ENCODE results near the gene NCOA5. TPM values are rescaled to one million over a fixed set of nuclear protein-coding genes. Genes with fewer than 3 reads are reported as not detected.

Gene NCOA5
- total and polyA plus RNA-seq, 10 of the 15 experiments (the other 5 are each of a cell fraction or from before 2014, with no cell fraction given): 7.7 to 38.1 (median 30.1) TPM

GRCh38 chr20:46083531-46084061 lies 6.2 kb downstream of the NCOA5 start (continued):
- no peak for TF ChIP-seq NFYA (IDR thresholded peaks at IDR 0.05; ENCODE audit: borderline replicate concordance, low read depth, low read length)
- no peak for TF ChIP-seq FOXK2 (IDR thresholded peaks at IDR 0.05)
- no peak for TF ChIP-seq ZNF217 (IDR thresholded peaks at IDR 0.05)

- no peak for FAIRE-seq
- TF ChIP-seq DPF2 (IDR thresholded peaks at IDR 0.05): no peak
Observed at GRCh38 chr20:46083101-46083500, 6.7 kb downstream of the NCOA5 start.

GRCh38 chr20:46081074-46081473 lies 8.7 kb downstream of the NCOA5 start:
- Histone ChIP-seq H3K4me3 (no peak overlapping the region), H3K4me1 (ENCODE audit: control insufficient read depth, insufficient read depth, low read length) (no peaks in the 10 kb centered on the region), H3K79me2 (ENCODE audit: control insufficient read depth, insufficient read depth, low read length) (peaks cover 54% of the 10 kb centered on the region), H3K27ac (ENCODE audit: control insufficient read depth, insufficient read depth) (no peak overlapping the region), H3K36me3 (ENCODE audit: control insufficient read depth in 2 of 2, insufficient read depth in 2 of 2, low read length in 1 of 2) (peaks cover 8 to 21% of the 10 kb centered on the region in 2 experiments), H3K9me3 (replicated peaks; ENCODE audit: control insufficient read depth, insufficient read depth, low read length) (no peaks in the 10 kb centered on the region), H3K27me3 (replicated peaks in 1 of 2; ENCODE audit: control insufficient read depth in 2 of 2, insufficient read depth in 2 of 2, low read length in 1 of 2) (no peaks in the 10 kb centered on the region), H2AFZ (ENCODE audit: control insufficient read depth, low read depth, low read length) (no peak overlapping the region), H4K20me1 (ENCODE audit: control insufficient read depth, insufficient read depth) (peaks cover 3% of the 10 kb centered on the region), H3K9ac (ENCODE audit: control insufficient read depth, insufficient read depth, low read length) (no peak overlapping the region), H3K4me2 (ENCODE audit: control insufficient read depth, insufficient read depth) (no peak overlapping the region)
- FAIRE-seq (no peak), ATAC-seq (no peak), DNase-seq (ENCODE audit: low read depth, low spot score) (no peak)
- no peak for TF ChIP-seq FOXM1 (IDR thresholded peaks at IDR 0.05; ENCODE audit: low read depth, low read length)
- no peak for TF ChIP-seq NBN (IDR thresholded peaks at IDR 0.05)
- no peak for TF ChIP-seq IKZF1 (conservative IDR thresholded peaks at IDR 0.05)
- no peak for TF ChIP-seq HDAC6 (IDR thresholded peaks at IDR 0.05; ENCODE audit: unreplicated experiment)
- no peak for TF ChIP-seq TARDBP (IDR thresholded peaks at IDR 0.05; ENCODE audit: borderline replicate concordance)
- no peak for TF ChIP-seq CTCF (IDR thresholded peaks at IDR 0.05 in 2 of 3, conservative IDR thresholded peaks at IDR 0.05 in 1 of 3; ENCODE audit: control insufficient read depth in 2 of 3, extremely low read depth in 1 of 3, insufficient read depth in 1 of 3, low read depth in 3 of 3, low read length in 3 of 3)
- intact Hi-C loops (cut with micrococcal nuclease; ENCODE audit: unreplicated experiment): no loop called here
- ChIA-PET CTCF (interaction anchor here (1.4 to 2.5 kb wide), 3 partner anchors 7 to 94 kb away, joined by 5 to 11 read pairs (median 6); no protein-coding TSS in a partner anchor), RAD21 (ENCODE audit: unreplicated experiment) (no interaction called here), POLR2A (no interaction called here), SMC1A (ENCODE audit: uncharacterized antibody, unreplicated experiment) (interaction anchor here (3.5 kb wide), 1 partner anchor 7 kb away, joined by 14 read pairs; no protein-coding TSS in a partner anchor)
- in situ Hi-C loops (cut with MboI): no loop called here
- no TSS peak for BruUV-seq (replicated peaks)
- 100% methylated on average over 1 of the region's 1 CpG for WGBS (ENCODE audit: insufficient coverage, insufficient replicate concordance, low lambda C conversion rate, missing lambda C conversion rate)

More at GRCh38 chr20:46083101-46083500, 6.7 kb downstream of the NCOA5 start:
- no peak overlapping the region for H3K9ac ChIP-seq (ENCODE audit: control insufficient read depth, insufficient read depth, low read length)
- H3K4me3 ChIP-seq: no peak overlapping the region
- SMC1A ChIA-PET (ENCODE audit: uncharacterized antibody, unreplicated experiment): no interaction called here
- H3K4me2 ChIP-seq (ENCODE audit: control insufficient read depth, insufficient read depth): no peak overlapping the region
- no peaks in the 10 kb centered on the region for H3K4me1 ChIP-seq (ENCODE audit: control insufficient read depth, insufficient read depth, low read length)
- intact Hi-C loops (cut with micrococcal nuclease; ENCODE audit: unreplicated experiment) (no loop called here), in situ Hi-C loops (cut with MboI) (no loop called here)
- no peak for DNase-seq (ENCODE audit: low read depth, low spot score)
- no peak for ATAC-seq
- POLR2A ChIA-PET: no interaction called here
- H3K9me3 ChIP-seq (replicated peaks; ENCODE audit: control insufficient read depth, insufficient read depth, low read length): no peaks in the 10 kb centered on the region
- CTCF ChIA-PET: interaction anchor here (0.8 to 1.2 kb wide), 4 partner anchors 25 to 69 kb away, joined by 3 read pairs; no protein-coding TSS in a partner anchor
- H3K27me3 ChIP-seq (replicated peaks in 1 of 2; ENCODE audit: control insufficient read depth in 2 of 2, insufficient read depth in 2 of 2, low read length in 1 of 2): no peaks in the 10 kb centered on the region
- WGBS (ENCODE audit: insufficient coverage, insufficient replicate concordance, low lambda C conversion rate, missing lambda C conversion rate): 83% methylated on average over 6 of the region's 6 CpGs
- H2AFZ ChIP-seq (ENCODE audit: control insufficient read depth, low read depth, low read length): no peak overlapping the region
- H4K20me1 ChIP-seq (ENCODE audit: control insufficient read depth, insufficient read depth): peaks cover 6% of the 10 kb centered on the region
- H3K79me2 ChIP-seq (ENCODE audit: control insufficient read depth, insufficient read depth, low read length): peaks cover 75% of the 10 kb centered on the region
- H3K36me3 ChIP-seq (ENCODE audit: control insufficient read depth in 2 of 2, insufficient read depth in 2 of 2, low read length in 1 of 2): peaks cover 4 to 8% of the 10 kb centered on the region in 2 experiments
- RAD21 ChIA-PET (ENCODE audit: unreplicated experiment): no interaction called here
- no TSS peak for BruUV-seq (replicated peaks)
- no peak overlapping the region for H3K27ac ChIP-seq (ENCODE audit: control insufficient read depth, insufficient read depth)

Data from GM12878 (cell line).